HEK293 (cell line): ENCODE measurements around the gene ONECUT1.

Experiments
- CTCF ChIA-PET: fragments of 350-600 bp; formaldehyde crosslinking; extraction: SDS; loops from one replicate; lab custom pipeline; 2021; ENCODE audit warnings: antibody characterized with exemption; lab: Yijun Ruan, JAX
- POLR2A ChIA-PET: fragments of 300-600 bp; formaldehyde crosslinking; extraction: SDS; loops from one replicate; lab custom pipeline; 2020; ENCODE audit warnings: antibody characterized with exemption, inconsistent platforms; lab: Yijun Ruan, JAX
- H3K27ac ChIP-seq: fragments of 200-500 bp; sonication (Bioruptor generic); 2 replicates; pipeline ENCODE4 v1.5.1; 2014; ENCODE audit warnings: low read depth, low read length, control low read depth, inconsistent platforms; ENCODE audit errors: extremely low read depth
- H3K36me3 ChIP-seq, 2 experiments: fragments of 200-500 bp in 1 of 2; sonication (Bioruptor generic) in 1 of 2; 1 replicate in 1 of 2; 2 replicates in 1 of 2; pipeline ENCODE4 v1.5.1; 2014 to 2017; ENCODE audit warnings: inconsistent platforms in 2 of 2, low read length in 2 of 2; ENCODE audit not compliant: control insufficient read depth in 2 of 2, insufficient read depth in 1 of 2
- H3K4me1 ChIP-seq: fragments of 200-500 bp; sonication (Bioruptor generic); 2 replicates; pipeline ENCODE4 v1.5.1; 2014; ENCODE audit warnings: mild to moderate bottlenecking, low read length, inconsistent platforms; ENCODE audit not compliant: control insufficient read depth, insufficient read depth
- H3K4me3 ChIP-seq: 2 replicates; pipeline ENCODE4 v1.5.1; 2011; ENCODE audit warnings: low read depth, mild to moderate bottlenecking, control low read depth, low read length, moderate library complexity
- H3K9me3 ChIP-seq: fragments of 200-500 bp; sonication (Bioruptor generic); 2 replicates; pipeline ENCODE4 v1.5.1; 2014; ENCODE audit warnings: low read depth, low read length, inconsistent platforms; ENCODE audit not compliant: control insufficient read depth, insufficient read depth
- EGR2 ChIP-seq: fragments of 450-650 bp; formaldehyde crosslinking; IDR thresholded peaks from 2 replicates; pipeline ENCODE4 v1.5.1; 2016; ENCODE audit warnings: low read depth, missing biosample characterization, missing genetic modification characterization
- HOXD13 ChIP-seq: sonication (generic); formaldehyde crosslinking; IDR thresholded peaks from 2 replicates; pipeline ENCODE4 v1.8.0; 2022; ENCODE audit warnings: missing genetic modification reagents, borderline replicate concordance
- IKZF3 ChIP-seq: fragments of 450-650 bp; IDR thresholded peaks from 2 replicates; pipeline ENCODE4 v1.5.0; 2018; ENCODE audit warnings: missing biosample characterization, mild to moderate bottlenecking, missing genetic modification characterization, moderate library complexity
- PATZ1 ChIP-seq: fragments of 450-650 bp; formaldehyde crosslinking; IDR thresholded peaks from 2 replicates; pipeline ENCODE4 v1.5.1; 2016; ENCODE audit warnings: missing biosample characterization, missing genetic modification characterization
- SP7 ChIP-seq: fragments of 450-650 bp; formaldehyde crosslinking; IDR thresholded peaks from 2 replicates; pipeline ENCODE4 v1.5.1; 2016; ENCODE audit warnings: missing biosample characterization, missing genetic modification characterization
- TSHZ1 ChIP-seq: fragments of 450-650 bp; formaldehyde crosslinking; IDR thresholded peaks from 2 replicates; pipeline ENCODE4 v1.5.1; 2016; ENCODE audit warnings: missing biosample characterization, missing genetic modification characterization, borderline replicate concordance
- ZFHX2 ChIP-seq: fragments of 450-650 bp; formaldehyde crosslinking; conservative IDR thresholded peaks from 2 replicates; pipeline ENCODE4 v1.5.1; 2016; ENCODE audit warnings: missing biosample characterization, missing genetic modification characterization
- ZNF211 ChIP-seq: fragments of 450-650 bp; formaldehyde crosslinking; IDR thresholded peaks from 2 replicates; pipeline ENCODE4 v1.5.1; 2016; ENCODE audit warnings: low read depth, missing biosample characterization, missing genetic modification characterization
- ZNF239 ChIP-seq: fragments of 450-650 bp; formaldehyde crosslinking; IDR thresholded peaks from 2 replicates; pipeline ENCODE4 v1.5.1; 2016; ENCODE audit warnings: missing biosample characterization, missing genetic modification characterization
- ZNF48 ChIP-seq: fragments of 450-650 bp; formaldehyde crosslinking; IDR thresholded peaks from 2 replicates; pipeline ENCODE4 v1.5.1; 2016; ENCODE audit warnings: missing biosample characterization, missing genetic modification characterization
- ZNF514 ChIP-seq: fragments of 450-650 bp; formaldehyde crosslinking; IDR thresholded peaks from 2 replicates; pipeline ENCODE4 v1.5.1; 2016; ENCODE audit warnings: missing biosample characterization, missing genetic modification characterization
- ZNF544 ChIP-seq: fragments of 450-650 bp; formaldehyde crosslinking; IDR thresholded peaks from 2 replicates; pipeline ENCODE4 v1.5.0; 2017; ENCODE audit warnings: missing biosample characterization, missing genetic modification characterization
- ZNF561 ChIP-seq: fragments of 450-650 bp; IDR thresholded peaks from 2 replicates; pipeline ENCODE4 v1.5.1; 2018; ENCODE audit warnings: missing biosample characterization, missing genetic modification characterization, borderline replicate concordance
- ZNF677 ChIP-seq: fragments of 450-650 bp; IDR thresholded peaks from 2 replicates; pipeline ENCODE4 v1.5.0; 2018; ENCODE audit warnings: missing biosample characterization, mild to moderate bottlenecking, missing genetic modification characterization, moderate library complexity
- ZSCAN18 ChIP-seq: fragments of 450-650 bp; formaldehyde crosslinking; IDR thresholded peaks from 2 replicates; pipeline ENCODE4 v1.5.1; 2016; ENCODE audit warnings: missing biosample characterization, missing genetic modification characterization

Gene ONECUT1

GRCh38 chr15:52716536-52716935, 73.6 kb downstream of the ONECUT1 start:
- Histone ChIP-seq H3K36me3 (no peaks in the 10 kb centered on the region), H3K9me3 (no peaks in the 10 kb centered on the region), H3K4me1 (no peaks in the 10 kb centered on the region)
- POLR2A ChIA-PET = no interaction called here
- TF ChIP-seq ZNF48 (tag by site-specific recombination) (no peak), ZNF544 (tag by site-specific recombination) (no peak), ZNF211 (no peak), IKZF3 (tag by site-specific recombination) (no peak), ZSCAN18 (tag by site-specific recombination) (no peak), SP7 (no peak), ZNF239 (no peak), HOXD13 (CRISPR knock-in tag) (no peak)
- TF ChIP-seq, all 188 proteins: peak for 0
- no peak overlapping the region for H3K27ac ChIP-seq
- CTCF ChIA-PET = no interaction called here
- H3K4me3 ChIP-seq = no peak overlapping the region

GRCh38 chr15:52715411-52715810, 74.7 kb downstream of the ONECUT1 start:
- TF ChIP-seq TSHZ1 = no peak
- Histone ChIP-seq H3K27ac (no peak overlapping the region), H3K4me3 (no peak overlapping the region), H3K4me1 (no peaks in the 10 kb centered on the region), H3K36me3 (no peaks in the 10 kb centered on the region), H3K9me3 (no peaks in the 10 kb centered on the region)
- ChIA-PET POLR2A (no interaction called here), CTCF (no interaction called here)

GRCh38 chr15:52714968-52715367, 75.2 kb downstream of the ONECUT1 start:
- Histone ChIP-seq H3K36me3 (no peaks in the 10 kb centered on the region), H3K9me3 (no peaks in the 10 kb centered on the region), H3K4me3 (no peak overlapping the region), H3K27ac (no peak overlapping the region), H3K4me1 (no peaks in the 10 kb centered on the region; the same call in 1 of the 2 replicates)
- ChIA-PET CTCF (interaction anchor here (0.6 kb wide), 1 partner anchor 1333 kb away, joined by 3 read pairs; no protein-coding TSS in a partner anchor), POLR2A (no interaction called here)
- TF ChIP-seq ZNF677 (tag by site-specific recombination) = no peak
- peak; percentile 62 for TF ChIP-seq ZFHX2 (tag by site-specific recombination)
- TF ChIP-seq ZNF561 (tag by site-specific recombination) = no peak
- TF ChIP-seq EGR2 = peak; percentile 38; the same call in 1 of the 2 replicates
- TF ChIP-seq ZNF514 (tag by site-specific recombination) = no peak
- no peak for TF ChIP-seq PATZ1 (tag by site-specific recombination)
